HG03060 (cell line): ENCODE data around the gene PNCK.

ENCODE experiments used
- ATAC-seq: cut with Tn5 transposase; IDR thresholded peaks from one replicate; pipeline ENCODE4 v1.9.1; 2021; ENCODE audit warnings: low read depth, moderate number of reproducible peaks; ENCODE audit not compliant: unreplicated experiment

The PNCK gene

GRCh38 chrX:153633048-153633447 lies 40.6 kb downstream of the PNCK start:
- ATAC-seq, result no peak

- no peak for ATAC-seq
Observed at GRCh38 chrX:153632595-153632946, 41.0 kb downstream of the PNCK start.

- no peak for ATAC-seq
Observed at GRCh38 chrX:153631907-153632594, 41.6 kb downstream of the PNCK start.

GRCh38 chrX:153631346-153631745 lies 42.3 kb downstream of the PNCK start:
- ATAC-seq, result no peak

GRCh38 chrX:153628665-153629064 lies 44.9 kb downstream of the PNCK start:
- no peak for ATAC-seq

- no peak for ATAC-seq
Observed at GRCh38 chrX:153628129-153628528, 45.5 kb downstream of the PNCK start.

- no peak for ATAC-seq
Observed at GRCh38 chrX:153627675-153628111, 45.9 kb downstream of the PNCK start.

GRCh38 chrX:153626863-153627674 lies 46.5 kb downstream of the PNCK start:
- ATAC-seq, result no peak

- no peak for ATAC-seq
Observed at GRCh38 chrX:153626025-153626633, 47.5 kb downstream of the PNCK start.

GRCh38 chrX:153625271-153626024 lies 48.2 kb downstream of the PNCK start:
- ATAC-seq, result no peak

- ATAC-seq, result no peak
Observed at GRCh38 chrX:153624196-153625091, 49.2 kb downstream of the PNCK start.

- no peak for ATAC-seq
Observed at GRCh38 chrX:153623310-153624029, 50.1 kb downstream of the PNCK start.

GRCh38 chrX:153622661-153623309 lies 50.8 kb downstream of the PNCK start:
- ATAC-seq, result no peak

GRCh38 chrX:153621949-153622598 lies 51.5 kb downstream of the PNCK start:
- ATAC-seq, result no peak

GRCh38 chrX:153620576-153620975 lies 53.0 kb downstream of the PNCK start:
- no peak for ATAC-seq
